AG09319 (cell line): ENCODE measurements around the gene PPP1R1B.

Experiments
- DNase-seq: peaks from one replicate; pipeline ENCODE4 v3.0.0-alpha.2; 2010; ENCODE audit warnings: low read depth; ENCODE audit errors: extremely low read depth
- TF ChIP-seq, protein P1 (sequence below): IDR thresholded peaks from 2 replicates; pipeline ENCODE4 v1.5.1; 2011; ENCODE audit warnings: low read depth, mild to moderate bottlenecking, inconsistent platforms, low read length, moderate library complexity

PPP1R1B gene

DNA sequence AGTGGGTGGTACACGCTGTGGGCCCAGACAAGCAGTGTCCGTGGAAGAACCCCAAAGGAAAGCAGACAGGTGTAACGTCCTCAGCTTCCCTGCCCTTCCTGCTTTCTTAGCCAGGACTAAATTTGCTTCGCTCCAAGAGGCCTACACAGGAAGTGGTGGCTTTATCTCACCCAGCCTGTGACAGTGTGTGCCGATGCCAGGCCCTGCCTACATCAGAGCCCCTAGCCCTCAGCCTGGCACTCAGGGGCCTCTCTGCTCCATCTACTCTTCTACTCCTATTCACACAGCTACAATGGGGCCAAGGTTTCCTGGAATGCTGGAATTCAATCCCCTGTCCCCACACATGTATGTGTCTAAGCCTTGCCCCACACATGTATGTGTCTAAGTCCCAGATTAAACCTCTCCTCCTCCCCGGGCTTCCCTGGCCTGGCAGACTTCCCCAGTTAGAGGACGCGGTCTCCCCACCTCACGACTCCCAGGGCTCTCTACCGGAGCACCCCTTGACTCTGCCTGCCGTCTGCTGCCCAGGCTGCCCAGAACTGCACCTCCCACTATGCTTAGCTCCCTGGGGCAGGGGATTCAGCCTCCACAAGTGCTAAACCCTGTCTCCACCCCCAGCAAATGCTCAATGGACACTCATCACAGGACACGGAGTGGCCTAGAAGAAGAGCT lies 52.9 kb downstream of the PPP1R1B start:
- TF ChIP-seq, protein P1, sequence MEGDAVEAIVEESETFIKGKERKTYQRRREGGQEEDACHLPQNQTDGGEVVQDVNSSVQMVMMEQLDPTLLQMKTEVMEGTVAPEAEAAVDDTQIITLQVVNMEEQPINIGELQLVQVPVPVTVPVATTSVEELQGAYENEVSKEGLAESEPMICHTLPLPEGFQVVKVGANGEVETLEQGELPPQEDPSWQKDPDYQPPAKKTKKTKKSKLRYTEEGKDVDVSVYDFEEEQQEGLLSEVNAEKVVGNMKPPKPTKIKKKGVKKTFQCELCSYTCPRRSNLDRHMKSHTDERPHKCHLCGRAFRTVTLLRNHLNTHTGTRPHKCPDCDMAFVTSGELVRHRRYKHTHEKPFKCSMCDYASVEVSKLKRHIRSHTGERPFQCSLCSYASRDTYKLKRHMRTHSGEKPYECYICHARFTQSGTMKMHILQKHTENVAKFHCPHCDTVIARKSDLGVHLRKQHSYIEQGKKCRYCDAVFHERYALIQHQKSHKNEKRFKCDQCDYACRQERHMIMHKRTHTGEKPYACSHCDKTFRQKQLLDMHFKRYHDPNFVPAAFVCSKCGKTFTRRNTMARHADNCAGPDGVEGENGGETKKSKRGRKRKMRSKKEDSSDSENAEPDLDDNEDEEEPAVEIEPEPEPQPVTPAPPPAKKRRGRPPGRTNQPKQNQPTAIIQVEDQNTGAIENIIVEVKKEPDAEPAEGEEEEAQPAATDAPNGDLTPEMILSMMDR = no peak
- DNase-seq = no peak

DNA sequence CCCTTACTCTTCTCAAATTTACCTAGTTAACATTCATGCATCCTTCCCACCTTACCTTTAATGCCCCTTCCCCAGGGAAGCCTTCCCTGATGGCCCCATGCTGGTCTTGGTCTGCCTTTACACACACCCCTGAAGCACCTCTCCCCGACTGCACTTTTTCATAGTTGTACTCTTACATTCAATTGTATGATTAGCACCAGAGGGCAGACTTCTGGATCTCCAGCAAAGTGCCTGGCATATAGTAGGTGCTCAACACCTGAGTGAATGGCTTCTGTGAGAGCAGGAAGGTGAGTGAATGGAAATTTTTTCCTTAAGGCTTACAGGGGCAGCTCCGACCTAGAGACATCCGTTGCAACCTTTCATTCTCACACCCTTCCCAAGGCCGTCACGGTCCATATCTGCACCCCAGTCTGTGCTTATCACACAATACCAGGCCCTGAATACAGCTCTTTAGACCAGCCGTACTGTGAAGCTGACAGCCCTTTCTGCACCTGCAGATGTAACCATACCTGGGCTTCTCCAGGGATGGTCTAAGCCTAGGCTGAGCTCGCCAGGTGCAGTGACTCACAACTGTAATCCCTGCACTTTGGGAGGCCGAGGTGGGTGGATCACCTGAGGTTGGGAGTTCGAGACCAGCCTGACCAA lies 56.7 kb downstream of the PPP1R1B start:
- no peak for DNase-seq
- TF ChIP-seq, protein P1 = no peak

DNA sequence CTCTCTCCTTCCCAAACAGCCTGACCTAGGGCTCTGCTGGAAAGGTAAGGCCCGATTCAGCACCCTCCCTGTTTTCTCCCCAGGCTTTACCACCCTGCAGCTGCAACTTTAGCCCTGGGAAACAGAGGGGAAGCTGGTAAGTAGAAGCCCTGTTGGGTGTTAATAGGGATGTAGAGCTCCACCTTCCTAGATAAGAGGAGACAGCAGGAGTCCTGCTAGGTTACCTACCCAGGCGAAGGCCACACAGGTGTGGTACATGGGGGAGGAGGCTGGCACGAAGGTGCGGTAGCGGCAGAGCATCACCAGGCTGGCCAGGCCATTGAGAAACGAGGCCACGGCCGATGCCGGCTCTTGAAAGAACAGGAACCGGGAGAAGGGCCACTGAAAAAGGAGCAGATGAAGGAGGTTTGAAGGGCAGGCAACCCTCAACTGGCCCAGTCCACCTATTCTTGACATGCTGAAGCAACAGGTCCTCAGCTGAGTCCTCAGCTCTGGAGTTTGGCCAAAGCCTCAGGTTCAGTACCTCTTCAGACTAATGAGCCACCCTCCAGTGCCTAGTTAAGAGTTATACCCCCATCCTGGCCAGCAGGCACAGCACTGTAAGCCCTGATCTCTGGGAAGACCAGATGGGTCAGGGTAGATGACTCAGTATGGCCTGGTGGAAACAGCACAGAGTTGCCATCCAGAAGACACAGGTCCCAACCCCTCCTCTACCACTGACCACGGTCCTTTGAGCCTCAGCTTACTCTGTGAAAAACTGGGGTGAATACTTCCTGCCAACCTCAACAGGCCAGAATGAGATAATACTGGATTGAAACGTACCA lies 57.8 kb downstream of the PPP1R1B start:
- TF ChIP-seq, protein P1 = no peak
- no peak for DNase-seq
